GM18868 (cell line): ENCODE measurements around the gene ASB15.
"Not testable (repeated sequence)": the region's sequence is repeated elsewhere in the genome, so short reads cannot be mapped to it uniquely, and the experiment has no call there.

Experiments used
- ATAC-seq: cut with Tn5 transposase; IDR thresholded peaks from one replicate; pipeline ENCODE4 v1.9.1; 2021; ENCODE audit warnings: mild to moderate bottlenecking, moderate library complexity; ENCODE audit not compliant: unreplicated experiment

The ASB15 gene

DNA sequence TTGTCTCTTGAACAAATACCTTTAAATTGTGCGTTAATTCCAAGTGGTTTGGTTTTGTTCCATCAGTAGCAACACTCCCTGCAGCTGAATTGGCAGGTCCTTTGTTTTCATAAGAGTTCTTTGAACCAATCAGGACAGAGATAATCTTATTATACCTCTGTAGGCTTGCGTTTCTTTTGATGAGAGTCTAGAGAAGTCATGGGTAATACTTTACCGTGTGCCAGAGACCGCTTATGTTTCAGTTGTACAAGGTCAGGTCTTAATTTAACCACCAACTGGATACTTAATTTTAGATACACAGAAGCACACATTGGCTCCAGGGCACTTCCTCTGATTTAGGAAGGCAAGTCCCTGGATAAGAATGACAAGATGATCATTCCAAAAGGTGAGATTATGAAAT lies at the start of gene ASB15:
ASB15 (plus strand) TSS at position 292 of the 400 bp plus-strand sequence. CDS start 12,682 bp downstream, outside the sequence.
- ATAC-seq, result no peak

DNA sequence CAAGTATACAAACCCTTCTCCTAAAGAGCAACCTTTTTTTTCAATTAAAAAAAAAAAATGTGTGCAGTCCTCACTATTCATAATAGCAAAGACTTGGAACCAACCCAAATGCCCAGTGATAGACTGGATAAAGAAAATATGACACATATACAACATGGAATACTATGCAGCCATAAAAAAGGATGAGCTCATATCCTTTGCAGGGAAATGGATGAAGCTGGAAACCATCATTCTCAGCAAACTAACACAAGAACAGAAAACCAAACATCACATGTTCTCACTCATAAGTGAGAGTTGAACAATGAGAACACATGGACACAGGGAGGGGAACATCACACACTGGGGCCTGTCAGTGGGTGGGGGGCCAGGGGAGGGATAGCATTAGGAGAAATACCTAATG lies 49.5 kb upstream of the ASB15 start:
- not testable (repeated sequence) for ATAC-seq

DNA sequence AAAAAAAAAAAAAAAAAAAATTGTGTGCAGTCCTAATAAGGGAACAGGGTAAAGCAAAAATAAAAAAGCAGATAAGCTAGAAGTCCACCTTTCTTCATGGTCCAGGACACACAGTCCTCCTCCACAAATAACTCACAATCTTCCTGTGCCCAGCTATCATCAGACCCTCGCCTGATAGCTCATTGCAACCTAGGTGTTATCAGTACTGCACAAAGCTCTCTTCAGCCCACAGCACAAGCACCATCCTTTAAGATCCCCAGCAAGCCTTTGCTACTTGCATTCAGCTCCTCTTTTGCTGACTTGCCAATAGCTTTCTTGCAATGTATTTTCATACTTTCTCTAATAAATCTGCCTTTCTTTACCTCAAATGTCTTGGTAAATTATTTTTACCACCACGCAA lies 49.0 kb upstream of the ASB15 start:
- no peak for ATAC-seq

DNA sequence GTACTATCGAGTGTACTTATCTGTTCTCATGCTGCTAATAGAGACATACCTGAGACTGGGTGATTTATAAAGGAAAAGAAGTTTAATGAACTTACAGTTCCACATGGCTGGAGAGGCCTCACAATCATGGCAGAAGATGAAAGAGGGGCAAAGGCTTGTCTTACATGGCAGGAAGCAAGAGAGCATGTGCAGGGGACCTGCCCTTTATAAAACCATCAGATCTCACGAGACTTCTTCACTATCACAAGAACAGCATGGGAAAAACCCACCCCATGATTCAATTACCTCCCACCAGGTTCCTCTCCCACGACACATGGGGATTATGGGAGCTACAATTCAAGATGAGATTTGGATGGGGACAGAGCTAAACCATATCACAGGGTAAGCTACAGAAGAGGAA lies 48.5 kb upstream of the ASB15 start:
- ATAC-seq, result no peak

DNA sequence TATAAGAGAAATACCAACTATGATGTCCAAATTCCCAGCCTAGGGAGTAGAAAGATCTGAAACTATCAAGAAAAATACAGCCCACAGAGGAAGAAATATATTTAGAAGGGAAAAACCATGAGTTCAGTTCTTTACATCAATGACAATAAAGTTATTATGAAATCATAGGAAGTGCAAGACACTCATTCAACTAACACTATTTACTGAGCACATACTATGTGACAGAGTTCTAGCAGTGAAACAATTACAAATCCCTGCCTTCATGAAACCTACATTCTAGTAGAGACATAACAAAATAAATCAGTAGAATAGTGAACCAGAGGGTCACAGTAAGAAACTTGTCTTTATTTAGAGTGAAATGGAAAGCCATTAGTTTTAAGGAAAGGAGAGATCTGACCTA lies 46.1 kb upstream of the ASB15 start:
- no peak for ATAC-seq

DNA sequence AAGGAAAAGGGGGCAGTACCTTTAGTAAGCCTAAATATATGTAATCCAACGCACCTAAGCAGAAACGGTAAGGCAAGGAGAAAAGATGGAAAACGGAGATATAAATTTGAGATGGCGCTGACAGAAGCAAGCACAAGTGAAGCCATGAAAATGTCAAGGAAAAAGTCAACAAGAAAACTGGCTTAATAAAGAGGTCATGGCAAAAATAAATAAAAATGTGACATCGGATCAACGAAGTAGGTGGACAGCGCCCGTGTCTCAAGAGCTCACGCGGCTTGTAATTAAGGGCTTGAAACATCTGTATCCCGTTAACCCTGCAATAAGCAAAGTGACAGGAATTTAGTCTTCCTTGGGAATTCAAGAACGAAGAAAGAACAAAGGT lies 44.6 kb upstream of the ASB15 start:
- ATAC-seq, result no peak

DNA sequence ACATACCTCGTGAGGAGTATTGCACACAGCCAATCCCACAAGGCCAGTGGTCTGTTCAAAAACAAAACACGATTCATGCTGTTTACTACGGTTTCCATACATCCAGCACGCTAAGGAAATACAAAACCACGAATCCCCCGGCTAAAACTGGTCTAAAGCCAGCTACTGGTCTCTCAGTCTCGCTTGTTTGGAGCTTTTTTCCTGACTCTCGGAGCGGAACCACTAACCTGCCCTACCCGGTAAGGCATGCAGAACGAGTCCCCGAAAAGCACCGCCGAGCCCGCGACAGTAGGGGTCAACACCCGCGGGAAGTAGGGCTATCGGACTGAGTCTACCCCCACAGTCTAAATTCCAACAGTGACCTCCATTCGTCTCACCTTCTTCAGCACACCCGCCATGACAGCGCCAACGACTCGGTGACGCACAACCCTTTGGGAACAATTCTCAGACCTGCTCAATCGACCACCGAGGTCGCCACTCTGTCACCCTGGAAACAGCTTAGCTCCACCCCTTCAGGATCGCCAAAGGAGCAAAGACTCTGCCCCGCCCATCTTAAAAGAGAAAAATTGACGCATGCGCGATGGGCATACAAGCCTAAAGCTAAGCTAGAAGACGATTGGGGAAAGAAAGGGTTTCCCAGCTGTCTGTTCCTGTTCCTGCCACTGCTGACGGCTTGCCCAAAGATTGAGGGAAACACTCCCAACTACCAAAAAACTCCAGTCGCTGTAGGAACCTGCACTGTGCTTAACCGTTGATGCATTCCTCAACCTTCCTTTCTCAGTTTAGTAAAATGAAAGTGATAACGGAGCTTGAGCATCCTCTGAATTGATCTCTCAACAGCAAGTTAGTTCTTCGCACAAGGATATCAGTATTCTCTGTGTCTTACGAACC lies 44.0 kb upstream of the ASB15 start, which contains the start of gene NDUFA5:
NDUFA5 (minus strand) TSS at position 421 of the 891 bp plus-strand sequence; CDS start at position 398, 23 bp downstream.
- ATAC-seq, result peak; percentile 98

DNA sequence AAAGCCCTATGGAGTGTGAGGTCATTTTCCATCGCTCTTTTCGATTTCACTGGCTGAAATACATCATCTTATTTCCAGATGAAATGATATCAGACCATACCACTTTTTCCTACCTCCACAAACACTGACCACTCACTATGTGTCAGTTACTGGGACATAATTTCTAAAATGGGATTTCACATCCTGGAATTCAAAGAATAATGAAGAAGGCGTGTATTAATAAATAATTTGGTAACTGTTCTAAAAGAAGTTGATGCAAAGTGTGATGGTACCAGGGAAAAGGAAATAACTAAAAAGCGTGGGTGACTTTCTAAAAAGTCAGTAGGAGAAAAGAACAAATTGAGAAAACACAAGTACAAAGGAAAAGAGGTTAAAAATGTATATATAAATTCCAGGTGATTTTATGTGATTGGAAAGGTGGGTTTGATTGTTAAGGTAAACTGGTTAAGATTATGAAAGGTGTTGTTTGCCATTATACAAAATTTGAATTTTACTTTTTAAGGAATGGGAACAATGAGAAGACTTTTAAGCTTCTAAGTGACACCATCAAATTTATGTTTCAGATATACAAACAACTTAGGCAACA lies 43.2 kb upstream of the ASB15 start:
- ATAC-seq, result no peak

DNA sequence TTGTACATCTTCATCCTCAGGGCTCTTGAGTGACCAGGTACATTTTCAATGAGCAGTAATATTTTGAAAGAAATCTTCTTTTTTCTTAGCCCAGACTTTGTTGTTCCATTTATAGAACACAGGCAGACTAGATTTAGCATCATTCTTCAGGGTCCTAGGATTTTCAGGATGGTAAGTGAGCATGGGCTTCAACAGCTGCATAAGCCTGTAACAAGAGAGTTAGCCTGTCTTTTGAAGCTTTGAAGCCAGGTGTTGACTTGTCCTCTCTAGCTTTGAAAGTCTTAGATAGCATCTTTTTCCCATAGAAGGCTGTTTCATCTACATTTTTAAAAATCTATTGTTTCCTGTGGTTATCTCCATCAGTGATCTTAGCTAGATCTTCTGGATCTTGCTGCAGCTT lies 39.5 kb upstream of the ASB15 start:
- no peak for ATAC-seq

DNA sequence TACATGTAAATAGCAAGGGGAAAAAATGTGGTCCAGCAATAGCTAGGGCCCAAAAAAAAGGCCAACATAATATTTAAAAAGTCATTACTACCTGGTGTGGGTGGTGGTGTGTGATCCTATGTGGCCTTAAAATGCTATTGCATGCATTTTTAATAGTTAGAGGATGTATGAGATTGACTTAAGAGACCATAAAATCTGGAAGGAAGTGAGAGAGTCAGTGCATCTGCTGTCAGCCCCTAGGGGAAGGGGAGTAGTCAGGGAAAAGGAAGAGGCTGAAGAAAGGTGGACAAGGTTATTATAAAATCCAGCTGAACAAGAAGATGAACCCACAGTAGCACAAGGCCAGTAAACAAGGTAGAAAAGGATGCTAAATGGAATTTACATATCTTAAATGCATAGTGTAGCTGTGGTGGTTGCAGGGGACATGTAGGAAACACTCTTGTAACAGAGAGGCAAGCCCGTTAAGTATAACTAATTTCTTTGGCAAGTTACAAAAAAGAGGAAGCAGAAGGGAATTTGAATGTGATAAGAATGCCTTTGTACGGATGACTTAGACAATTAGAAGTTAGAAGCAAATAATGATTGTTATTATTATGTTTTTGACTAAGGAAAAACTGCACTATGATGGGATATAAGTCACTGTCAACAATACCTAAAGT lies 32.1 kb upstream of the ASB15 start:
- no peak for ATAC-seq

DNA sequence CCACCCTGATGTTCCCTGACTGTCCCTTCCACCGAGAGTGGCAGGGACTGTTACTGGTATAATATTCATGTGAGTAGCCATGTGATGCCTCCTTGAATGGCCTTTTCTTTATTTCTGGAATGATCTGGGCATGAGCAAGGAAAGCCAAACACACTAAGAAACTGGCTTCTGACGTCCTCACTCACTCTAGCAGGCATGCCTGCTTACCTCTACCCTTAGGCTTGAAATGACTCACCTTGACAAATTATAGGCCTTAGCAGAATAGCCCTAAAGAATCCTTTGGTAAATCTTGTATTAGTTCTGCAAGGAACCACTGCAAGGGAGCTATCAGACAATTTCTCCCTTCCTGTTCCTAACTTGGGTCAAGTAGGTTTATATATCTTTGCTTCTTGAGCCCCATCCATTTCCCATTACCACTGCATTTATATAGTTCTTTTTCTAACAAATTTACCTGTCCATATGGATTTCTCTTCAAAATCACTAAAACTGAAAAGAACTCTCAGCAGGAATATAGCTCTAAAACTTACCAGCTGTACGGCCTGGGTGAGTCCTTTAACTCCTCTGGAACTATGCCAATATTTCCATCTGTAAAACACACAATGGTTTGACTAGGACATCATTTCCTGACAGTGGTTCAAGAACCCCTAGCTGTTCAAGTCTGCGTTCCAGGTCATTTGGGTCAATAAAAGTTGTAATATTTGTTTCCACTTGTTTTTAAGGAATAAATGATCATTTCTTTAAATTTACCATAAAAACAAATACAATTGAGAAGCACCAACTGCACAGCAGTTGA lies 31.0 kb upstream of the ASB15 start:
- ATAC-seq, result peak; percentile 73

DNA sequence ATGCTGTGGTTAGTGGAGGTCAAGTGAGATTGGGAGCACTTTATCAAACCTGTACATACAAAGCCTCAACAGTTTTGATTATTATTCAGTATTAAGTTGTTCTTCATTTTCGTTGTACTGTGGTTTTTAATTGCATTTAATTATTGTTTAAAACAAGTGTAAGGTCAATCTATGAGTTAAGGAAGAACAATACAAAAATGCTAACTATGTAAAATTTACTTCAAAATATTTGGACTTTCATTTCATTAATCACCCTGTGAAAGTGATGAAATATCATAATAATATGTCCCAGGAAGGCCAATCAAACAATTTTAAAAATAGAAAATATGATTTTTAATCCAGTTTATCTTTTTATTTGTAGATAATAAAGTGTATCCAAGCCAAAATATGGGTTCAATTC lies 30.4 kb upstream of the ASB15 start:
- no peak for ATAC-seq

DNA sequence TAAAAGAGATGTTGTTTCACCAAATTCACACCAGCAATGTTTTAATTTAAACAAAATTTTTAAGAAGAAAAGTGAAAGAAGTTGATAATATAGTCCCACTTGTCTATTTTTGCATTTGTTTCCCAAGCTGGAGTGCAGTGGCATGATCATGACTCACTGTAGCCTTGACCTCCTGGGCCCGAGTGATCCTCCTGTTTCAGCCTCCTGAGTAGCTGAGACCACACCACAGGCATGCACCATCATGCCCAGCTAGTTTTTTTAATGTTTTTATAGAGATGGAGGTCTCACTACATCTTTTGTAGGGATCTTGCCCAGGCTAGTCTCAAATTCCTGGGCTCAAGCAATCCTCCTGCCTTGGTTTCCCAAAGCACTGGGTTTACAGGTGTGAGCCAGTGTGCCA lies 29.9 kb upstream of the ASB15 start:
- no peak for ATAC-seq

DNA sequence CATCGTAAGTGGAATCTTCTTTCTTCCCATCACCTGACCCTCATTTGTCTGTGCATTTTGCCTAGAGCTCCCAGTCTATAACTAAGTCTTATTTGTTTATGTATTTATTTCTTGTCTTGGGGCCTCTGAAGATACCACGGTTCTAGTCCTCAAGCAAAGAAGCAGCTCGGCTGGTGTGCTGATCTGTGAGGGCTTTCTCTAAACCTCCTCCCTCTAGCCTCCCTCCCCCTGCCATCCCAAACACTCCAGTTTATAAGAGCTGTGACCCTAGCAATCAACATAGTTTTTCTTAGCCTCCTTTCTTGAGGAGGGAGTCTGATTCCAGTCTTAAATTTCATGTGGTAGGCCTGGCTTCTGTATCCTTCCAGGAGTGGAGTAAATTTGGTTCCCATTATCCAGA lies 28.3 kb upstream of the ASB15 start:
- no peak for ATAC-seq

DNA sequence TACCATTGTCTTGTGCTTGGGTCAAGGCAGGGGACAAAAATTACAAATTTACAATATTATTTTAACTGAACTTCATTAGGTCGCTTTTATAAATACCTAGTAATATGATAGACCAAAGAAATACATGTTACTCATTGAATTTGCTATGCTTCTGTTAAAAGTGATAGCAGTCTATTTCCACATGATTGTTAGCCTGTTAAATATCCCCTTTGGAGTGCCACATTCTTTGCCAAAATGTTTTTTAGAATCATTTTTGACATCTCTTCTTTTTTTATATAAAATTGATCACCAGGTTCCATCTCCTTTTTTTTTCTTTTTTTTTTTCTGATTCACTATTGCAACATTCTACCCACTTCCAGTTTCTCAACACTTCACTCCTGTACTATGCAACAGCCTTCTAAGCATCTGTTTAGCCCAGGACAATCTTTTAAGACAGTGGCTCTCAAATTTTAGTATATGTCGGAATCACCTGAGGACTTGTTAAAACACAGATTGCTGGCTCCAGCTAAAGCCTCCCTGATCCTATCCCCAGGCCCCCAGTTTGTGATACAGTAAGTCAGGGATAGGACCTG lies 27.6 kb upstream of the ASB15 start:
- no peak for ATAC-seq

DNA sequence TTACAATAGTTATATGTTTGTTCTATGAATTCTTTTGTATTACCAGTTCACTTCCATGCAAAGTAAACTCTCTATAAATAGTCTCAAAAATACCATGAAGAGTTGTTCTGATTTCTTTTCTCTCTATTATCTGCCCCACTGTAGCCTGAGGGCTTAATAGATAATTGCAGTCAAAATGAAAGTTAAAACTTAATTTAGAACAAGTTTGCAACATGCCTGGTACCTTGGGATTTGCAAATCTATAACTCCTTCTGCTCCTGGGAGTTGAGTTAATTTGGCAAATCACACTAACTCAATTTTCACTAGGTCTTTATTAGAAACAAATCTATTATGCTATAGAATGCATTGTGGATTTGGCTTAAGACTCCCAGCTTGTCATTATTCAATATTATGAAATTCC lies 22.2 kb upstream of the ASB15 start:
- no peak for ATAC-seq

DNA sequence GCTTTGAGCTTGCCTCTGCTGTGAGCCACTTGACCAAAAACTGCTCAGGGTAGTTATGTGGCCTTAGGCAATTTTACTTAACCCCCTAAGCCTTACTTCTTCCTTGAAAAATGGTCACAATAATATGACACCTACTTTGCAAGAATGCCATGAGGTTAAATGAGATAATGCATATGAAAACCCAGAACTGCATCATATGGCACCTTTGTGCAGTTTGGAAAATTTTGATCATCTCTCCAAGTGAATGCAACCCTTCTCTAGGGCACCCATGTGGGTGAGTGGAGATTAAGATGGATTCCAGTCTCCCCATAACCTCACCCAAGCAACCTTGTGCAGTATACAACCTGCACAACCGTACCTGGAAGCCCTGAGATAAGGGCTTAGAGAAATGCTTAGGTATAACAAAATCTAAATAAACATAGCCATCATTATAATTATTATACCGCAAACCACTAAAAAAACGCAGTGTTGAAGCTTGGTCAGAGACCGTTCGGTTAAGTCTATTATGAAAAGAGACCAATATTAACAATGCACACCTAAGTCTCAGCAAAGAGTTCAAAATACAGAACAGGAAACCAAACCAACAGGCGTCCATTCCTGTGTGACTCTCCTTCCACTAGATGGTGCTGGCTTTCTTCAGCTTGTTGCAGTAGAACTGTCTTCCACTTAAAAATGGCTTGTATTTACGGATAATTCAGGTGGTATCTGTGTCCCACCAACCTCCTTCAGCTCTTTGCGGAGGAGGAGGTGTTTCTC lies 21.0 kb upstream of the ASB15 start:
- ATAC-seq, result peak; percentile 87

DNA sequence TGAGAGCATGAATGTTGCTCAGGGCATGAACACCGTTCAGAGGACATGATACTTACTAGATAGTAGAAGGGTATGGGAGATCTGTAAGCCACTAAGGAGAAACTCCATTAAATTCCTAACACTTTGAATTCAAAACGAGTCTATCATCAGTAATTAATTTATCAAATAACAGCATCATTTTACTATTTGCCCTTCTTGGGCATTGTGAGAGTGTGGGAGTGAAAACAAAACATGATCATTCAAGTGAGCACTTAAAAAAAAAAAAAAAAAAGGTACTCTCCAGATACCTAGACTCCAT lies 20.5 kb upstream of the ASB15 start:
- ATAC-seq, result peak; percentile 7

DNA sequence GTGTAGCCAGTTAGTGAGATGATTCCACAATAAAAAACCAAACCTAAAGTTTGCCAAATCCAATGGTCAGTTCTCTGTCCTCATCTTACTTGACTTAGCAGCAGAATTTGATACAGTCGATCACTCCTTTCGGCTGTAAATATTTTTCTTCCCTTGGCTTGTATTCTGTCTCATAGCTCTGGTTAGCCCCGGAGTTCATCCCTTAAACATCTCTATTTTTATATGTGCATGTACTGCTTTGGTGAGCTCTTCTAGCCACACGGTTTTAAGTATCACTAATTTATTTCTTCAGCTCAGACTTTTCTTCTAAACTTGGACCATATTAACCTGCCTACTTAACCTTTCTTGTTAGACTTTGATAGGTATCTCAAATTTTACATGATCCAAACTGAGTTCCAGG lies 17.8 kb upstream of the ASB15 start:
- no peak for ATAC-seq

DNA sequence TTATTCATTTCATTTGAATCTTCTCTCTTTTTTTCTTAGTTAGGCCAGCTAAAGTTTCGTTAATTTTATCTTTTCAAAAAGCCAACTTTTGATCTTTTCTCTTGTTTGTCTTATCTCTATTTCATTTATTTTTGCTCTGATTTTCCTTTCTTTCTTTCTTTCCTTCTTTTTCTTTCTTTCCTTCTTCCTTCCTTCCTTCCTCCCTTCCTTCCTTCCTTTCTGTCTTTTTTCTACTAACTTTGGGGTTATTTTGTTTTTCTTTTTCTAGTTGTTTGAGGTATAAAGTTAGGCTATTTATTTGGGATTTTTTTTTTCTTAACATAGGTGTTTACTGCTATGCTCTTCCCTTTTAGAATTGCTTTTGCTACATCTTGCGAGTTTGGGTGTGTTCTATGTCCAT lies 13.2 kb upstream of the ASB15 start:
- ATAC-seq, result no peak
